ENCODE results near the gene HSD11B2.

- TF ChIP-seq CTCF (IDR thresholded peaks at IDR 0.05; ENCODE audit: poor library complexity) (no peak), EZH2phosphoT487 (IDR thresholded peaks at IDR 0.05; ENCODE audit: low read depth, severe bottlenecking, unreplicated experiment) (no peak), EZH2 (IDR thresholded peaks at IDR 0.05; ENCODE audit: borderline replicate concordance) (no peak)
Measured at GRCh38 chr16:67397812-67398545, 32.9 kb upstream of the HSD11B2 start.
